ENCODE results near the gene ITGB3BP.

GRCh38 chr1:63509718-63510117 is 13.3 kb downstream of the ITGB3BP start:
- TF ChIP-seq CTCF (conservative IDR thresholded peaks at IDR 0.05; ENCODE audit: low read length) = no peak
- TF ChIP-seq EZH2phosphoT487 (IDR thresholded peaks at IDR 0.05; ENCODE audit: borderline replicate concordance) = no peak
